ENCODE data around the gene OGFR. TPM values are rescaled to one million over a fixed set of nuclear protein-coding genes. Genes with fewer than 3 reads are reported as not detected.

Gene OGFR
- total and polyA plus RNA-seq, 2 donors (not counting 3 experiments of a cell fraction or from before 2014, with no cell fraction given) = 30.8 to 44.0 TPM

DNA sequence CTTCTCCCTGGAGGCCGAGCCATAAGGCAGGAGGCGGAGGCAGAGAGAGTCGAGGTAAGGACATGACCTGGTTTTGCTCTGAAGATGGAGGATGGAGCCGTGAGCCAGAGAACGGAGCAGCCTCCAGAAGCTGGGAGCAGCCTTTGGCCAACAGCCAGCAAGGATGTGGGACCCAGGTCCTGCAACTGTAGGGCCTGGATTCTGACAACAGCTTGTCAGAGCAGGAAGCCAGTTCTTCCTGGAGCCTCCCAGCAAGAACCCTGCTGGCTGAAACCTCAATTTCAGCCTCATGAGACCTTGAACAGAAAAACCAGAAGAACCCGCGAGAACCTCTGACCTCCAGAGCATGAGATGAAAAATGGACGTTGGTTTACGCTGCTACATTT lies 21.7 kb upstream of the OGFR start:
- Histone ChIP-seq H3K4me1 (ENCODE audit: control insufficient read depth, extremely low read depth, insufficient read depth, low read length) (peaks cover 10% of the 10 kb centered on the region), H2AFZ (ENCODE audit: low read depth, low read length) (peak overlapping the region; percentile 18), H3K79me2 (ENCODE audit: control insufficient read depth, insufficient read depth, low read length) (no peaks in the 10 kb centered on the region), H3K36me3 (ENCODE audit: control insufficient read depth in 2 of 2, extremely low read depth in 1 of 2, insufficient read depth in 2 of 2, low read length in 2 of 2) (no peaks in the 10 kb centered on the region), H3K9me1 (replicated peaks; ENCODE audit: control insufficient read depth, extremely low read depth, insufficient read depth, low read length) (no peaks in the 10 kb centered on the region), H3K27me3 (ENCODE audit: control insufficient read depth in 2 of 2, insufficient read depth in 2 of 2, low read length in 2 of 2) (no peaks in the 10 kb centered on the region), H3K4me2 (ENCODE audit: insufficient read depth, low read length) (no peak overlapping the region), H3K27ac (ENCODE audit: insufficient read depth, low read depth, low read length) (no peak overlapping the region), H4K20me1 (replicated peaks; ENCODE audit: control insufficient read depth, extremely low read depth, insufficient read depth, low read length) (no peaks in the 10 kb centered on the region), H3K4me3 (replicated peaks in 1 of 3; ENCODE audit: insufficient read depth in 1 of 3, low read depth in 1 of 3, low read length in 3 of 3) (no peak overlapping the region), H3K9ac (replicated peaks; ENCODE audit: extremely low read depth, insufficient read depth, low read length) (no peak overlapping the region), H3K9me3 (replicated peaks; ENCODE audit: control insufficient read depth, insufficient read depth, low read length) (no peaks in the 10 kb centered on the region)
- DNase-seq (ENCODE audit: low read depth, low spot score) = no peak
- ChIA-PET POLR2A (no interaction called here), CTCF (interaction anchor here (0.8 to 1.9 kb wide), 8 partner anchors 9 to 115 kb away, joined by 3 to 19 read pairs (median 5); no protein-coding TSS in a partner anchor)
- FAIRE-seq = peak; percentile 46
- TF ChIP-seq FOS (IDR thresholded peaks at IDR 0.05; ENCODE audit: borderline replicate concordance, insufficient read depth, low read length) (no peak), EZH2 (IDR thresholded peaks at IDR 0.05; ENCODE audit: borderline replicate concordance, low read depth, low read length, severe bottlenecking) (no peak), POLR2A (IDR thresholded peaks at IDR 0.05; ENCODE audit: low read depth, low read length) (no peak), POLR2AphosphoS5 (IDR thresholded peaks at IDR 0.05; ENCODE audit: insufficient read depth, low read depth, low read length) (no peak), MYC (IDR thresholded peaks at IDR 0.05; ENCODE audit: low read depth, low read length) (no peak), JUN (IDR thresholded peaks at IDR 0.05; ENCODE audit: borderline replicate concordance, insufficient read depth, insufficient read length, low read depth) (no peak), GATA2 (IDR thresholded peaks at IDR 0.05; ENCODE audit: insufficient read depth, insufficient read length, low read depth, low read length) (no peak)
- TF ChIP-seq, protein P1, sequence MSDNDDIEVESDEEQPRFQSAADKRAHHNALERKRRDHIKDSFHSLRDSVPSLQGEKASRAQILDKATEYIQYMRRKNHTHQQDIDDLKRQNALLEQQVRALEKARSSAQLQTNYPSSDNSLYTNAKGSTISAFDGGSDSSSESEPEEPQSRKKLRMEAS (IDR thresholded peaks at IDR 0.05; ENCODE audit: insufficient read depth, insufficient read length) = no peak
- TF ChIP-seq, protein P2, sequence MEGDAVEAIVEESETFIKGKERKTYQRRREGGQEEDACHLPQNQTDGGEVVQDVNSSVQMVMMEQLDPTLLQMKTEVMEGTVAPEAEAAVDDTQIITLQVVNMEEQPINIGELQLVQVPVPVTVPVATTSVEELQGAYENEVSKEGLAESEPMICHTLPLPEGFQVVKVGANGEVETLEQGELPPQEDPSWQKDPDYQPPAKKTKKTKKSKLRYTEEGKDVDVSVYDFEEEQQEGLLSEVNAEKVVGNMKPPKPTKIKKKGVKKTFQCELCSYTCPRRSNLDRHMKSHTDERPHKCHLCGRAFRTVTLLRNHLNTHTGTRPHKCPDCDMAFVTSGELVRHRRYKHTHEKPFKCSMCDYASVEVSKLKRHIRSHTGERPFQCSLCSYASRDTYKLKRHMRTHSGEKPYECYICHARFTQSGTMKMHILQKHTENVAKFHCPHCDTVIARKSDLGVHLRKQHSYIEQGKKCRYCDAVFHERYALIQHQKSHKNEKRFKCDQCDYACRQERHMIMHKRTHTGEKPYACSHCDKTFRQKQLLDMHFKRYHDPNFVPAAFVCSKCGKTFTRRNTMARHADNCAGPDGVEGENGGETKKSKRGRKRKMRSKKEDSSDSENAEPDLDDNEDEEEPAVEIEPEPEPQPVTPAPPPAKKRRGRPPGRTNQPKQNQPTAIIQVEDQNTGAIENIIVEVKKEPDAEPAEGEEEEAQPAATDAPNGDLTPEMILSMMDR (IDR thresholded peaks at IDR 0.05; ENCODE audit: extremely low read depth in 1 of 2, insufficient read depth in 1 of 2, low read depth in 1 of 2, low read length in 2 of 2) = no peak
- intact Hi-C loops (cut with micrococcal nuclease) (loop anchor here (2.0 kb wide), 1 partner anchor 114 kb away; no protein-coding TSS in a partner anchor), dilution Hi-C loops (cut with MboI; ENCODE audit: extremely low pct_ligation_motif_present, low sequenced_read_pairs) (no loop called here)
- no TSS peak for BruUV-seq (replicated peaks)
